Spleen (tissue), 11 donors: ENCODE measurements around the gene WHRN. TPM values are rescaled to one million over a fixed set of nuclear protein-coding genes. Genes with fewer than 3 reads are reported as not detected.

ENCODE experiments used
- DNase-seq: peaks from one replicate; pipeline ENCODE4 v3.0.0-alpha.2; 2020
- H3K27ac ChIP-seq, 8 donors: fragments of 200-600 bp; sonication (generic) in 7 of 8; 1 replicate in 4 of 8; 2 replicates in 4 of 8; pipeline versions ENCODE4 v1.5.0 to v1.8.0; 2016 to 2021; ENCODE audit warnings: inconsistent platforms in 4 of 8, mild to moderate bottlenecking in 4 of 8, moderate library complexity in 1 of 8
- H3K27me3 ChIP-seq, 7 donors: fragments of 200-600 bp; sonication (generic) in 6 of 7; replicated peaks in 1 of 7; 1 replicate in 4 of 7; 2 replicates in 3 of 7; pipeline versions ENCODE4 v1.5.0 to v1.8.0; 2016 to 2021; ENCODE audit warnings: inconsistent platforms in 3 of 7, mild to moderate bottlenecking in 1 of 7
- H3K36me3 ChIP-seq, 6 donors: fragments of 200-600 bp; sonication (generic) in 5 of 6; 1 replicate in 4 of 6; 2 replicates in 2 of 6; pipeline versions ENCODE4 v1.5.0 to v1.8.0; 2016 to 2021; ENCODE audit warnings: inconsistent platforms in 2 of 6
- H3K4me1 ChIP-seq, 6 donors: fragments of 200-600 bp; sonication (generic) in 5 of 6; 1 replicate in 3 of 6; 2 replicates in 3 of 6; pipeline versions ENCODE4 v1.5.0 to v1.8.0; 2016 to 2021; ENCODE audit warnings: inconsistent platforms in 3 of 6
- H3K4me3 ChIP-seq, 8 donors: fragments of 200-600 bp; sonication (generic) in 7 of 8; 1 replicate in 4 of 8; 2 replicates in 4 of 8; pipeline versions ENCODE4 v1.5.0 to v1.8.0; 2016 to 2021; ENCODE audit warnings: inconsistent platforms in 4 of 8, mild to moderate bottlenecking in 4 of 8, moderate library complexity in 2 of 8
- H3K9me3 ChIP-seq, 8 donors: fragments of 200-600 bp; sonication (generic) in 7 of 8; 1 replicate in 4 of 8; 2 replicates in 4 of 8; pipeline versions ENCODE4 v1.5.0 to v1.8.0; 2016 to 2021; ENCODE audit warnings: inconsistent platforms in 4 of 8
- CTCF ChIP-seq, 11 experiments: fragments of 200-600 bp in 7 of 11; fragments of 450-650 bp in 4 of 11; sonication (generic) in 4 of 11; IDR thresholded peaks in 8 of 11; conservative IDR thresholded peaks in 3 of 11; 1 replicate in 7 of 11; 2 replicates in 4 of 11; pipeline versions ENCODE4 v1.4.0 to v1.8.0; 2016 to 2021; ENCODE audit warnings: antibody characterized with exemption in 11 of 11, inconsistent platforms in 4 of 11, mild to moderate bottlenecking in 1 of 11
- POLR2A ChIP-seq, 3 donors: fragments of 450-650 bp; IDR thresholded peaks; one replicate each; pipeline ENCODE4 v1.5.1; 2017; ENCODE audit warnings: antibody characterized with exemption in 3 of 3, mild to moderate bottlenecking in 1 of 3
- POLR2AphosphoS5 ChIP-seq, 3 donors: sonication (generic); formaldehyde crosslinking; IDR thresholded peaks; one replicate each; pipeline ENCODE4 v1.5.1; 2017; ENCODE audit warnings: antibody characterized with exemption in 3 of 3
- WGBS, 5 donors: extraction: QIAGEN DNeasy Blood & Tissue Kit in 3 of 5; methylation state at CpG; one replicate each; pipeline versions ENCODE4 v1.1.5 to v1.1.7; 2013 to 2018; 5-methylcytosine and 5-hydroxymethylcytosine counted together
- intact Hi-C: fragments of 100-400 bp; cut with DNase I; formaldehyde crosslinking; loops from one replicate; pipeline ENCODE4 v1.15.0; 2023; ENCODE audit warnings: low total_unique reads
- polyA plus RNA-seq, 3 donors: library from polyadenylated mRNA; stranded (reverse); fragments of 200-250 nt; gene quantifications; one replicate each; pipeline ENCODE4 v1.2.1, GENCODE V29; 2013
- total RNA-seq, 7 donors: library from RNA; depleted of rRNA in 3 of 7; stranded (reverse); fragments of >200 nt in 3 of 7; fragmentation: NEBNext Ultra II Directional in 4 of 7; extraction: Animal tissue kit (Norgen Biotek cat#: 25700) in 4 of 7; gene quantifications; one replicate each; pipeline versions ENCODE4 v1.1.0 to v1.2.1, GENCODE V29; 2016 to 2021
- donor health status: healthy with polysubstance abuse.
- donor health status: DM: no; HTN: no; CAD: no; lungs with moderate emphysema.
- donor health status: DM: no; HTN: no; CAD: no.
- donor health status: Bipolar disorder and iron deficiency.
- donor health status: healthy.
- donor health status: DM: no; HTN: no; CAD: no.
- donor health status: DM: yes; HTN: yes; CAD: no.

WHRN gene
- total and polyA plus RNA-seq, 10 donors = 3.7 to 51.6 (median 26.8) TPM

GRCh38 chr9:114526807-114527206 is 21.5 kb upstream of the WHRN start:
- Histone ChIP-seq H3K4me3 (no peak overlapping the region), H3K4me1 (no peaks in the 10 kb centered on the region), H3K36me3 (no peaks in the 10 kb centered on the region), H3K27me3 (no peaks in the 10 kb centered on the region), H3K9me3 (no peaks in the 10 kb centered on the region), H3K27ac (no peak overlapping the region)
- no peak for DNase-seq
- WGBS, 5 donors = 77 to 93% (median 84%) methylated on average over 2 of the region's 2 CpGs
- TF ChIP-seq POLR2AphosphoS5 (IDR thresholded peaks at IDR 0.05) (no peak), POLR2A (IDR thresholded peaks at IDR 0.05) (no peak), CTCF (IDR thresholded peaks at IDR 0.05 in 8 of 11, conservative IDR thresholded peaks at IDR 0.05 in 3 of 11) (no peak)
- intact Hi-C loops = no loop called here

- TF ChIP-seq POLR2AphosphoS5 (IDR thresholded peaks at IDR 0.05) (no peak), CTCF (IDR thresholded peaks at IDR 0.05 in 8 of 11, conservative IDR thresholded peaks at IDR 0.05 in 3 of 11) (no peak), POLR2A (IDR thresholded peaks at IDR 0.05) (no peak)
- peaks cover 0 to 4% (median 0%) of the 10 kb centered on the region in 7 donors for H3K27me3 ChIP-seq
- no peak for DNase-seq
- H3K4me1 ChIP-seq = no peaks in the 10 kb centered on the region
- 80 to 94% (median 87%) methylated on average over 3 of the region's 3 CpGs for WGBS, 5 donors
- intact Hi-C loops = no loop called here
- H3K27ac ChIP-seq = no peak overlapping the region
- no peak overlapping the region for H3K4me3 ChIP-seq
- H3K36me3 ChIP-seq = no peaks in the 10 kb centered on the region
- H3K9me3 ChIP-seq = no peaks in the 10 kb centered on the region
Measured at GRCh38 chr9:114525513-114525912, 20.2 kb upstream of the WHRN start.

- DNase-seq = no peak
- Histone ChIP-seq H3K9me3 (no peaks in the 10 kb centered on the region), H3K4me1 (no peaks in the 10 kb centered on the region), H3K27me3 (peaks cover 0 to 4% (median 0%) of the 10 kb centered on the region in 7 donors), H3K4me3 (no peak overlapping the region), H3K36me3 (no peaks in the 10 kb centered on the region), H3K27ac (no peak overlapping the region)
- TF ChIP-seq CTCF (IDR thresholded peaks at IDR 0.05 in 8 of 11, conservative IDR thresholded peaks at IDR 0.05 in 3 of 11) (no peak), POLR2A (IDR thresholded peaks at IDR 0.05) (no peak), POLR2AphosphoS5 (IDR thresholded peaks at IDR 0.05) (no peak)
- intact Hi-C loops = no loop called here
- WGBS, 5 donors = 72 to 77% (median 74%) methylated on average over 7 of the region's 7 CpGs
Measured at GRCh38 chr9:114524247-114524681, 19.0 kb upstream of the WHRN start.

- no peaks in the 10 kb centered on the region for H3K36me3 ChIP-seq
- no peak overlapping the region for H3K4me3 ChIP-seq
- no peak for TF ChIP-seq POLR2A (IDR thresholded peaks at IDR 0.05)
- TF ChIP-seq CTCF (IDR thresholded peaks at IDR 0.05 in 8 of 11, conservative IDR thresholded peaks at IDR 0.05 in 3 of 11) = no peak
- no peak for TF ChIP-seq POLR2AphosphoS5 (IDR thresholded peaks at IDR 0.05)
- intact Hi-C loops = no loop called here
- DNase-seq = no peak
- peaks cover 0 to 10% (median 0%) of the 10 kb centered on the region in 6 donors for H3K4me1 ChIP-seq
- H3K9me3 ChIP-seq = no peaks in the 10 kb centered on the region
- no peak overlapping the region for H3K27ac ChIP-seq
- H3K27me3 ChIP-seq = peaks cover 0 to 4% (median 0%) of the 10 kb centered on the region in 7 donors
- 78 to 98% (median 93%) methylated on average over 3 of the region's 3 CpGs for WGBS, 5 donors
Measured at GRCh38 chr9:114522847-114523246, 17.6 kb upstream of the WHRN start.
